Thyroid gland (tissue), 4 donors: ENCODE results near the gene C14orf93. TPM values are rescaled to one million over a fixed set of nuclear protein-coding genes. Genes with fewer than 3 reads are reported as not detected.
"Not testable (repeated sequence)": the region's sequence is repeated elsewhere in the genome, so short reads cannot be mapped to it uniquely, and the experiment has no call there.

ENCODE experiments used
- DNase-seq, 2 donors: peaks; one replicate each; pipeline ENCODE4 v3.0.0-alpha.2; 2019
- H3K27ac ChIP-seq, 3 donors: fragments of 200-600 bp; sonication (generic); 1 replicate in 2 of 3; 2 replicates in 1 of 3; pipeline ENCODE4 v1.5.1; 2016 to 2019; ENCODE audit warnings: mild to moderate bottlenecking in 1 of 3, moderate library complexity in 1 of 3
- H3K27me3 ChIP-seq: fragments of 200-600 bp; sonication (generic); one replicate; pipeline ENCODE4 v1.5.1; 2019
- H3K36me3 ChIP-seq, 2 donors: fragments of 200-600 bp; sonication (generic); one replicate each; pipeline ENCODE4 v1.5.1; 2016 to 2019
- H3K4me1 ChIP-seq, 2 donors: fragments of 200-600 bp; sonication (generic); one replicate each; pipeline ENCODE4 v1.5.1; 2017 to 2019
- H3K4me3 ChIP-seq, 3 donors: fragments of 200-600 bp; sonication (generic); replicated peaks in 1 of 3; 1 replicate in 2 of 3; 2 replicates in 1 of 3; pipeline ENCODE4 v1.5.1; 2016; ENCODE audit warnings: mild to moderate bottlenecking in 1 of 3
- H3K9me3 ChIP-seq: fragments of 200-600 bp; sonication (generic); one replicate; pipeline ENCODE4 v1.5.1; 2017
- CTCF ChIP-seq, 6 experiments: fragments of 200-600 bp in 3 of 6; fragments of 450-650 bp in 3 of 6; sonication (generic) in 3 of 6; IDR thresholded peaks; one replicate each; pipeline ENCODE4 v1.5.1; 2016 to 2019; ENCODE audit warnings: antibody characterized with exemption in 6 of 6, mild to moderate bottlenecking in 2 of 6, inconsistent platforms in 1 of 6, moderate library complexity in 1 of 6
- POLR2A ChIP-seq, 2 donors: fragments of 450-650 bp; IDR thresholded peaks; one replicate each; pipeline ENCODE4 v1.6.1; 2017; ENCODE audit warnings: antibody characterized with exemption in 2 of 2, mild to moderate bottlenecking in 2 of 2, moderate library complexity in 1 of 2
- WGBS, 2 donors: methylation state at CpG; one replicate each; pipeline ENCODE4 v1.1.5; 2017; 5-methylcytosine and 5-hydroxymethylcytosine counted together
- intact Hi-C: fragments of 100-400 bp; cut with DNase I; formaldehyde crosslinking; loops from one replicate; pipeline ENCODE4 v1.15.1; 2023
- total RNA-seq, 4 donors: library from RNA; depleted of rRNA; stranded (reverse); fragments of >200 nt; gene quantifications; one replicate each; pipeline ENCODE4 v1.2.3, GENCODE V29; 2016

The C14orf93 gene
- total RNA-seq, 4 donors from 2014 or later: 11.6 to 20.6 (median 15.4) TPM

- Histone ChIP-seq H3K36me3 (no peaks in the 10 kb centered on the region), H3K27ac (no peak overlapping the region), H3K4me1 (no peaks in the 10 kb centered on the region), H3K27me3 (no peaks in the 10 kb centered on the region), H3K4me3 (no peak overlapping the region), H3K9me3 (no peaks in the 10 kb centered on the region)
- no peak for DNase-seq
- intact Hi-C loops: no loop called here
- no peak for TF ChIP-seq CTCF (IDR thresholded peaks at IDR 0.05)
- TF ChIP-seq POLR2A (IDR thresholded peaks at IDR 0.05): no peak
Observed at GRCh38 chr14:23018107-23018506, 8.2 kb upstream of the C14orf93 start.

- Histone ChIP-seq H3K9me3 (no peaks in the 10 kb centered on the region), H3K27ac (no peak overlapping the region), H3K27me3 (no peaks in the 10 kb centered on the region), H3K36me3 (no peaks in the 10 kb centered on the region), H3K4me3 (no peak overlapping the region), H3K4me1 (no peaks in the 10 kb centered on the region)
- TF ChIP-seq CTCF (IDR thresholded peaks at IDR 0.05) (no peak), POLR2A (IDR thresholded peaks at IDR 0.05) (no peak)
- 91 to 95% methylated on average over 5 of the region's 5 CpGs for WGBS, 2 donors
- intact Hi-C loops: no loop called here
- DNase-seq: no peak
Observed at GRCh38 chr14:23017091-23017490, 7.1 kb upstream of the C14orf93 start.

- 83 to 88% methylated on average over 4 of the region's 4 CpGs for WGBS, 2 donors
- Histone ChIP-seq H3K4me3 (no peak overlapping the region), H3K36me3 (no peaks in the 10 kb centered on the region), H3K9me3 (no peaks in the 10 kb centered on the region), H3K27me3 (no peaks in the 10 kb centered on the region), H3K27ac (no peak overlapping the region), H3K4me1 (no peaks in the 10 kb centered on the region)
- DNase-seq: no peak
- intact Hi-C loops: no loop called here
- TF ChIP-seq POLR2A (IDR thresholded peaks at IDR 0.05): no peak
- no peak for TF ChIP-seq CTCF (IDR thresholded peaks at IDR 0.05)
Observed at GRCh38 chr14:23015618-23016017, 5.7 kb upstream of the C14orf93 start.

GRCh38 chr14:23013749-23014054 is 3.8 kb upstream of the C14orf93 start:
- H3K4me1 ChIP-seq, H3K27ac ChIP-seq, intact Hi-C loops, H3K36me3 ChIP-seq, H3K4me3 ChIP-seq, DNase-seq, H3K9me3 ChIP-seq, H3K27me3 ChIP-seq: not testable (repeated sequence)
- 96 to 97% methylated on average over 5 of the region's 5 CpGs for WGBS, 2 donors

GRCh38 chr14:23013054-23013748 is 3.3 kb upstream of the C14orf93 start:
- intact Hi-C loops: no loop called here
- H3K9me3 ChIP-seq: no peaks in the 10 kb centered on the region
- no peak for DNase-seq

More at GRCh38 chr14:23013054-23013748, 3.3 kb upstream of the C14orf93 start:
- Histone ChIP-seq H3K4me1 (peaks cover 7 to 9% of the 10 kb centered on the region in 2 donors), H3K27me3 (no peaks in the 10 kb centered on the region), H3K36me3 (no peaks in the 10 kb centered on the region), H3K27ac (no peak overlapping the region), H3K4me3 (no peak overlapping the region)
- 83 to 89% methylated on average over 6 of the region's 6 CpGs for WGBS, 2 donors
- TF ChIP-seq POLR2A (IDR thresholded peaks at IDR 0.05): no peak
- TF ChIP-seq CTCF (IDR thresholded peaks at IDR 0.05): no peak
